Epithelial cell of alveolus of lung (primary cell): ENCODE measurements around the gene PCDHGA1. TPM values are rescaled to one million over a fixed set of nuclear protein-coding genes. Genes with fewer than 3 reads are reported as not detected.

Source experiments
- total RNA-seq: library from RNA; depleted of rRNA; stranded (reverse); fragments of >200 nt; gene quantifications from 2 replicates; pipeline ENCODE4 v1.2.1, GENCODE V29; 2015

PCDHGA1 gene
- total RNA-seq, 1 donor from 2014 or later: 0.13 TPM

GRCh38 chr5:141397756-141398551 lies 67.6 kb downstream of the PCDHGA1 start, which contains the start of gene PCDHGB5:
Gene PCDHGB5, plus strand, starts transcription at chr5:141397947. Its CDS starts 181 bp downstream, at chr5:141398128.

GRCh38 chr5:141402553-141403243 lies 72.4 kb downstream of the PCDHGA1 start, which contains the start of gene PCDHGA9:
Gene PCDHGA9, plus strand, starts transcription at chr5:141402778. Its CDS starts 175 bp downstream, at chr5:141402953.

DNA sequence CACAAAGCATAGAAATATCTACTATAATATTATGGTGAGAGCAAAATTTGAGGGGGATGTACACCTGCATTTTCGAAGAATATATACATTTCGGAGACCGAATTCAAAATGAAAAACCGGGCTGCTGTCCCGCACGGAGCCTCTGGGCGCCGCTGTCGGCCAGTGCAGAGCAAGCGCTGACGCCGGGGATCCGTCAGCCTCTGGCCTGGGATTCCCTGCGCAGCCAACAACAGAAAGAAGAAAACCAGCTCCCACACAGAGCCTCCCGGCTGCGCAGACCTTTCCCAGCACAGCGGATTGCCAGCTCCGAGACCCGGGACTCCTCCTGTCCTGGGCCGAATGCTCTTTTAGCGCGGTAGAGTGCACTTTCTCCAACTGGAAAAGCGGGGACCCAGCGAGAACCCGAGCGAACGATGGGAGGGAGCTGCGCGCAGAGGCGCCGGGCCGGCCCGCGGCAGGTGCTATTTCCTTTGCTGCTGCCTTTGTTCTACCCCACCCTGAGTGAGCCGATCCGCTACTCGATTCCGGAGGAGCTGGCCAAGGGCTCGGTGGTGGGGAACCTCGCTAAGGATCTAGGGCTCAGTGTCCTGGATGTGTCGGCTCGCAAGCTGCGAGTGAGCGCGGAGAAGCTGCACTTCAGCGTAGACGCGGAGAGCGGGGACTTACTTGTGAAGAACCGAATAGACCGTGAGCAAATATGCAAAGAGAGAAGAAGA lies 77.6 kb downstream of the PCDHGA1 start, which contains the start of gene PCDHGB6:
Gene PCDHGB6, plus strand, starts transcription at position 232 of the 716 bp plus-strand sequence. Its CDS starts 182 bp downstream, at position 414.

DNA sequence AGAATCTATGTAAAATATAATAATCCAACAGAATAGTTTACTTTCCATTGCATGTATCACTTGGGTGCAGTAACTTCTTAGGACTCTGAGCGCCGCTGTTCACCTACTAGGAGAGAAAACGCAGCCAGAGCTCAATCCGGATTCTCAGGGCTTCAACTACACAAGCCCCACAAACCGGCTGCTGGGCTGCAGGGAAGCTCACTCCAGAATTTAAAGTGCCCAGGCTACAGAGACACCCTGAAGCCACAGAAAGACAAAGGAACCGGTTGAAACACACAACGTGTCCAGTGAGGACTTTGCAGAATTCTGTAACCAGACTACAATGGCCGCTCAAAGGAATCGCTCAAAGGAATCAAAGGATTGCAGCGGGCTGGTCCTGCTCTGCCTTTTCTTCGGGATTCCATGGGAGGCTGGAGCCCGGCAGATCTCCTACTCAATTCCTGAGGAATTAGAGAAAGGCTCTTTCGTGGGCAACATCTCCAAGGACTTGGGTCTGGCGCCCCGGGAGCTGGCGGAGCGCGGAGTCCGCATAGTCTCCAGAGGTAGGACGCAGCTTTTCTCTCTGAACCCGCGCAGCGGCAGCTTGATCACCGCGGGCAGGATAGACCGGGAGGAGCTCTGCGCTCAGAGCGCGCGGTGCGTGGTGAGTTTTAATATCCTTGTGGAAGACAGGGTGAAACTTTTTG lies 82.7 kb downstream of the PCDHGA1 start, which contains the start of gene PCDHGA10:
Gene PCDHGA10, plus strand, starts transcription at position 134 of the 686 bp plus-strand sequence. Its CDS starts 189 bp downstream, at position 323.

DNA sequence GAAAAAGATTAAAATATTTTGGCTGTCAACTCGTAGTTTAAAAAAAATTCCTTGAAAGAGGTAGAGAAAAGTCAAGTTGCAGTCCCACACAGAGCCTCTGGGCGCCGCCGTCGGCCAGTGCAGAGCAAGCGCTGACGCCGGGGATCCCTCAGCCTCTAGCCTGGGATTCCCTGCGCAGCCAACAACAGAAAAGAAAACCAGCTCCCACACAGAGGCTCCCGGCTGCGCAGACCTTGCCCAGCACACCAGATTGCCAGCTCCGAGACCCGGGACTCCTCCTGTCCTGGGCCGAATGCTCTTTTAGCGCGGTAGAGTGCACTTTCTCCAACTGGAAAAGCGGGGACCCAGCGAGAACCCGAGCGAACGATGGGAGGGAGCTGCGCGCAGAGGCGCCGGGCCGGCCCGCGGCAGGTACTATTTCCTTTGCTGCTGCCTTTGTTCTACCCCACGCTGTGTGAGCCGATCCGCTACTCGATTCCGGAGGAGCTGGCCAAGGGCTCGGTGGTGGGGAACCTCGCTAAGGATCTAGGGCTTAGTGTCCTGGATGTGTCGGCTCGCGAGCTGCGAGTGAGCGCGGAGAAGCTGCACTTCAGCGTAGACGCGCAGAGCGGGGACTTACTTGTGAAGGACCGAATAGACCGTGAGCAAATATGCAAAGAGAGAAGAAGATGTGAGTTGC lies 87.3 kb downstream of the PCDHGA1 start, which contains the start of gene PCDHGB7:
Gene PCDHGB7, plus strand, starts transcription at position 184 of the 679 bp plus-strand sequence. Its CDS starts 183 bp downstream, at position 367.

GRCh38 chr5:141420855-141421488 lies 90.7 kb downstream of the PCDHGA1 start, which contains the start of gene PCDHGA11:
Gene PCDHGA11, plus strand, starts transcription at chr5:141421051. Its CDS starts 177 bp downstream, at chr5:141421228.

DNA sequence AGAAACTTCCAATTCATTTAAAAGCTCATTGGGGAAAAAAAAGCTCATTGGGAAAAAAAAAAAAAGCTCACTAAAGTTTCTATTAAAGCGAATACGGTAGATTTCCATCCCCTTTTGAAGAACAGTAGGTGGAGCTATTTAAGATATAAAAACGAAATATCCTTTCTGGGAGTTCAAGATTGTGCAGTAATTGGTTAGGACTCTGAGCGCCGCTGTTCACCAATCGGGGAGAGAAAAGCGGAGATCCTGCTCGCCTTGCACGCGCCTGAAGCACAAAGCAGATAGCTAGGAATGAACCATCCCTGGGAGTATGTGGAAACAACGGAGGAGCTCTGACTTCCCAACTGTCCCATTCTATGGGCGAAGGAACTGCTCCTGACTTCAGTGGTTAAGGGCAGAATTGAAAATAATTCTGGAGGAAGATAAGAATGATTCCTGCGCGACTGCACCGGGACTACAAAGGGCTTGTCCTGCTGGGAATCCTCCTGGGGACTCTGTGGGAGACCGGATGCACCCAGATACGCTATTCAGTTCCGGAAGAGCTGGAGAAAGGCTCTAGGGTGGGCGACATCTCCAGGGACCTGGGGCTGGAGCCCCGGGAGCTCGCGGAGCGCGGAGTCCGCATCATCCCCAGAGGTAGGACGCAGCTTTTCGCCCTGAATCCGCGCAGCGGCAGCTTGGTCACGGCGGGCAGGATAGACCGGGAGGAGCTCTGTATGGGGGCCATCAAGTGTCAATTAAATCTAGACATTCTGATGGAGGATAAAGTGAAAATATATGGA lies 100.2 kb downstream of the PCDHGA1 start, which contains the start of gene PCDHGA12:
Gene PCDHGA12, plus strand, starts transcription at position 176 of the 782 bp plus-strand sequence. Its CDS starts 253 bp downstream, at position 429.

GRCh38 chr5:141475625-141476131 lies 145.4 kb downstream of the PCDHGA1 start, which contains the start of gene PCDHGC3:
Gene PCDHGC3, plus strand, starts transcription at chr5:141475966. Its CDS starts 151 bp downstream, at chr5:141476117.

GRCh38 chr5:141484641-141485311 lies 154.5 kb downstream of the PCDHGA1 start, which contains the start of gene PCDHGC4:
Gene PCDHGC4, plus strand, starts transcription at chr5:141485030. Its CDS starts 144 bp downstream, at chr5:141485174.

GRCh38 chr5:141488591-141489561 lies 158.6 kb downstream of the PCDHGA1 start, which contains the start of gene PCDHGC5:
Gene PCDHGC5, plus strand, starts transcription at chr5:141489081. Its CDS starts 160 bp downstream, at chr5:141489241.

Other genes starting within 250 kb of the PCDHGA1 start
- gene PCDHB2, start 235.9 kb upstream of the PCDHGA1 start, total RNA-seq: under 0.01 and 1.2 TPM in 2 replicates
- gene PCDHB3, start 230.0 kb upstream of the PCDHGA1 start, total RNA-seq: 0.13 and 0.16 TPM in 2 replicates
- gene PCDHB4, start 208.7 kb upstream of the PCDHGA1 start, total RNA-seq: under 0.01 TPM in 1 of 2 replicates, not detected in the other
- 0.39 and 1.3 TPM in 2 replicates for gene PCDHB5, start 195.3 kb upstream of the PCDHGA1 start, total RNA-seq
- 0.64 TPM in 1 of 2 replicates, not detected in the other for gene PCDHB6, start 180.5 kb upstream of the PCDHGA1 start, total RNA-seq
- gene PCDHB7, start 157.9 kb upstream of the PCDHGA1 start, total RNA-seq: under 0.01 and 1.9 TPM in 2 replicates
- not detected in 2 replicates for gene PCDHB8, start 152.7 kb upstream of the PCDHGA1 start, total RNA-seq
- 0.08 and 0.13 TPM in 2 replicates for gene PCDHB16, start 148.1 kb upstream of the PCDHGA1 start, total RNA-seq
- 0.08 TPM in 1 of 2 replicates, not detected in the other for gene PCDHB9, start 143.4 kb upstream of the PCDHGA1 start, total RNA-seq
- 0.13 and 0.24 TPM in 2 replicates for gene PCDHB10, start 138.2 kb upstream of the PCDHGA1 start, total RNA-seq
- gene PCDHB11, start 130.9 kb upstream of the PCDHGA1 start, total RNA-seq: 0.13 and 1.7 TPM in 2 replicates
- 0.08 TPM in 1 of 2 replicates, not detected in the other for gene PCDHB12, start 121.8 kb upstream of the PCDHGA1 start, total RNA-seq
- gene PCDHB13, start 116.6 kb upstream of the PCDHGA1 start, total RNA-seq: 0.26 and 1.0 TPM in 2 replicates
- gene PCDHB14, start 107.2 kb upstream of the PCDHGA1 start, total RNA-seq: 1.4 TPM in 1 of 2 replicates, not detected in the other
- gene PCDHB15, start 85.1 kb upstream of the PCDHGA1 start, total RNA-seq: under 0.01 and 0.48 TPM in 2 replicates
- gene SLC25A2, start 26.5 kb upstream of the PCDHGA1 start, total RNA-seq: not detected in 2 replicates
- 45.3 and 69.6 TPM in 2 replicates for gene TAF7, start 9.7 kb upstream of the PCDHGA1 start, total RNA-seq
- gene PCDHGA2, start 8.2 kb downstream of the PCDHGA1 start, total RNA-seq: 0.39 and 3.8 TPM in 2 replicates
- 0.65 and 0.72 TPM in 2 replicates for gene PCDHGA3, start 13.3 kb downstream of the PCDHGA1 start, total RNA-seq
- 0.39 and 2.2 TPM in 2 replicates for gene PCDHGB1, start 19.6 kb downstream of the PCDHGA1 start, total RNA-seq
- gene PCDHGA4, start 24.5 kb downstream of the PCDHGA1 start, total RNA-seq: 0.78 and 6.0 TPM in 2 replicates
- gene PCDHGB2, start 29.5 kb downstream of the PCDHGA1 start, total RNA-seq: 0.39 and 3.0 TPM in 2 replicates
- gene PCDHGA5, start 33.6 kb downstream of the PCDHGA1 start, total RNA-seq: 0.13 and 1.3 TPM in 2 replicates
- 0.39 and 6.1 TPM in 2 replicates for gene PCDHGB3, start 39.7 kb downstream of the PCDHGA1 start, total RNA-seq
- 1.0 and 3.0 TPM in 2 replicates for gene PCDHGA6, start 43.4 kb downstream of the PCDHGA1 start, total RNA-seq
- gene PCDHGA7, start 52.2 kb downstream of the PCDHGA1 start, total RNA-seq: 0.65 and 4.0 TPM in 2 replicates
- gene PCDHGB4, start 57.2 kb downstream of the PCDHGA1 start, total RNA-seq: 3.7 and 9.3 TPM in 2 replicates
- 0.65 and 1.2 TPM in 2 replicates for gene PCDHGA8, start 62.1 kb downstream of the PCDHGA1 start, total RNA-seq
- 7.6 and 13.0 TPM in 2 replicates for gene PCDHGB5, start 67.4 kb downstream of the PCDHGA1 start, total RNA-seq
- 1.4 and 7.8 TPM in 2 replicates for gene PCDHGA9, start 72.3 kb downstream of the PCDHGA1 start, total RNA-seq
- gene PCDHGB6, start 77.5 kb downstream of the PCDHGA1 start, total RNA-seq: 1.2 and 5.7 TPM in 2 replicates
- 3.4 and 11.8 TPM in 2 replicates for gene PCDHGA10, start 82.5 kb downstream of the PCDHGA1 start, total RNA-seq
- 7.2 and 23.6 TPM in 2 replicates for gene PCDHGB7, start 87.2 kb downstream of the PCDHGA1 start, total RNA-seq
- gene PCDHGA11, start 90.5 kb downstream of the PCDHGA1 start, total RNA-seq: 5.9 and 13.7 TPM in 2 replicates
- gene PCDHGA12, start 100.0 kb downstream of the PCDHGA1 start, total RNA-seq: 10.2 and 17.4 TPM in 2 replicates
- gene PCDHGC3, start 145.5 kb downstream of the PCDHGA1 start, total RNA-seq: 51.5 and 161 TPM in 2 replicates
- 0.13 and 3.1 TPM in 2 replicates for gene PCDHGC4, start 154.5 kb downstream of the PCDHGA1 start, total RNA-seq
- 0.78 and 1.1 TPM in 2 replicates for gene PCDHGC5, start 158.6 kb downstream of the PCDHGA1 start, total RNA-seq